ENCODE data around the gene RPL19.

RPL19 gene

GRCh38 chr17:39225308-39225958, 25.4 kb downstream of the RPL19 start, which contains the start of gene STAC2:
Gene STAC2, minus strand, starts transcription at chr17:39225945. Its CDS starts 443 bp downstream, at chr17:39225502.
- no peak for DNase-seq

- DNase-seq = peak; percentile 61
Observed at GRCh38 chr17:39225959-39226683, 26.0 kb downstream of the RPL19 start.

GRCh38 chr17:39227364-39227919, 27.4 kb downstream of the RPL19 start:
- no peak for DNase-seq

- no peak for DNase-seq
Observed at GRCh38 chr17:39229274-39229913, 29.3 kb downstream of the RPL19 start.

- DNase-seq = no peak
Observed at GRCh38 chr17:39230361-39230760, 30.3 kb downstream of the RPL19 start.

- no peak for DNase-seq
Observed at GRCh38 chr17:39231091-39231561, 31.0 kb downstream of the RPL19 start.

- DNase-seq = peak; percentile 60
Observed at GRCh38 chr17:39231591-39232551, 31.8 kb downstream of the RPL19 start.

- DNase-seq = peak; percentile 29
Observed at GRCh38 chr17:39235555-39236449, 35.7 kb downstream of the RPL19 start.

GRCh38 chr17:39236450-39236927, 36.4 kb downstream of the RPL19 start:
- DNase-seq = no peak

- DNase-seq = no peak
Observed at GRCh38 chr17:39236981-39237441, 36.9 kb downstream of the RPL19 start.

- DNase-seq = no peak
Observed at GRCh38 chr17:39237586-39237985, 37.5 kb downstream of the RPL19 start.

- peak; percentile 68 for DNase-seq
Observed at GRCh38 chr17:39238311-39238972, 38.4 kb downstream of the RPL19 start.

- DNase-seq = peak; percentile 70
Observed at GRCh38 chr17:39239640-39240314, 39.7 kb downstream of the RPL19 start.

GRCh38 chr17:39240631-39241030, 40.5 kb downstream of the RPL19 start:
- no peak for DNase-seq

- DNase-seq = no peak
Observed at GRCh38 chr17:39243155-39243554, 43.1 kb downstream of the RPL19 start.

GRCh38 chr17:39244016-39244599, 44.0 kb downstream of the RPL19 start:
- no peak for DNase-seq

GRCh38 chr17:39244600-39245570, 44.8 kb downstream of the RPL19 start:
- peak; percentile 85 for DNase-seq

GRCh38 chr17:39246274-39246673, 46.2 kb downstream of the RPL19 start:
- no peak for DNase-seq
